ENCODE measurements around the gene ADORA2B. TPM values are rescaled to one million over a fixed set of nuclear protein-coding genes. Genes with fewer than 3 reads are reported as not detected.

The ADORA2B gene
- polyA plus RNA-seq, 3 donors: 0.22 to 0.92 (median 0.85) TPM

- H3K27ac ChIP-seq (ENCODE audit: low read depth, low read length): no peak overlapping the region
- 95 to 97% (median 95%) methylated on average over 1 of the region's 1 CpG for whole genome bisulfite sequencing, 3 donors
These were observed 60.7 kb downstream of the ADORA2B start for GRCh38 chr17:16005636-16006035.

GRCh38 chr17:16007439-16007838, 62.5 kb downstream of the ADORA2B start:
- H3K27ac ChIP-seq (ENCODE audit: low read depth, low read length): no peak overlapping the region
- 85 to 95% (median 94%) methylated on average over 3 of the region's 3 CpGs for WGBS, 3 donors

GRCh38 chr17:16013943-16014407, 69.0 kb downstream of the ADORA2B start:
- H3K27ac ChIP-seq (ENCODE audit: low read depth, low read length): no peak overlapping the region
- 53 to 58% (median 55%) methylated on average over 3 of the region's 3 CpGs for WGBS, 3 donors

GRCh38 chr17:16019347-16019746, 74.4 kb downstream of the ADORA2B start:
- WGBS, 3 donors: 63 to 93% (median 69%) methylated on average over 1 of the region's 1 CpG
- no peak overlapping the region for H3K27ac ChIP-seq (ENCODE audit: low read depth, low read length)

GRCh38 chr17:16023881-16024280, 79.0 kb downstream of the ADORA2B start:
- no peak overlapping the region for H3K27ac ChIP-seq (ENCODE audit: low read depth, low read length)
- 73 to 92% (median 79%) methylated on average over 4 of the region's 4 CpGs for WGBS, 3 donors

- no peak overlapping the region for H3K27ac ChIP-seq (ENCODE audit: low read depth, low read length)
These were observed 80.3 kb downstream of the ADORA2B start for GRCh38 chr17:16025202-16025601.

More at GRCh38 chr17:16025202-16025601, 80.3 kb downstream of the ADORA2B start:
- 97 to 100% (median 98%) methylated on average over 1 of the region's 1 CpG for WGBS, 3 donors

Other genes with a start within 250 kb of the ADORA2B start
- 1 to 10 TPM; 2.5 to 7.3 (median 3.1) TPM for gene ZNF286A, start 245.4 kb upstream of the ADORA2B start, polyA plus RNA-seq
- under 1 TPM in 1 of 3 donors, not detected in 2; 0.05 TPM for gene TBC1D26, start 212.8 kb upstream of the ADORA2B start, polyA plus RNA-seq
- gene ZSWIM7, start 54.6 kb downstream of the ADORA2B start, polyA plus RNA-seq: 10 to 100 TPM; 23.3 to 53.8 (median 30.3) TPM
- 10 to 100 TPM; 13.7 to 18.4 (median 17.2) TPM for gene TTC19, start 54.7 kb downstream of the ADORA2B start, polyA plus RNA-seq

All from adipose tissue (tissue), 3 donors.